ENCODE measurements around the gene GGT6.

The GGT6 gene

DNA sequence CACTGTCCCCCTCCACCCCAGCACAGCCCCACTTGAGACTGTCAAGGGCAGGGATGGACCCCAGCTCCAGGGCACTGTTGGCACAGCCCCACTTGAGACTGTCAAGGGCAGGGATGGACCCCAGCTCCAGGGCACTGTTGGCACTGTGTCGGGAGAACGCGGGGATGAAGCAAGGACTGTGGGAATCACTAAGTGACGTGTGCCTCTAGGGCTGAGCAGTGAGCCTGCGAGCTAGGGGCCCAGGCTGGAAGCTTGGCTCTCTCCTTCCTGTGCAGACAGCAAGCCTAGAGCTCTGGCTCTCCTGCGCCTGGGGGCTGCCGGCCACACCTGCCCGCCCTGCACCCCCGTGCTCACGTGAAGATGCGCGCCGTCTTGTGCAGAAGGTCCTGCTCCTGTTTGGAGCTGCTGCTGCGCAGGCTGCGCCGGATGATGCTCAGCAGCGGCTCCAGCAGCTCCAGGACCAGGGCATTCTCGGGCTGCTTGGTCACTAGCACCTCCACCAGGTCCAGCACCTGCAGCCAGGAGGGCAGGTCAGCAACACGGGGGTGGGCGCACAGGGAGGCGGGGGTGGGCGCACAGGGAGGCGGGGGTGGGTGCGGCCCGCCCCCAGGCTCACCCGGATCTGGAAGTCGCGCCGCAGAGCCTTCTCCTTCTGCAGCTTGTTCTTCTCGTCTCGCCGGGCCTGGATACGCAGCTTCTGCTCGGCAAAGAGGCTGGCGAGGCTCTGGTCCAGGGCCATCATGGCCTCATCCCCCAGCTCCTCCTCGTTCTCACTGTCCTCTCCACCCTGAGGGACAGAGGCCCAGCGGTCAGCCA lies 16.0 kb downstream of the GGT6 start:
- Histone ChIP-seq H3K4me3 (ENCODE audit: low read depth, low read length) (no peak overlapping the region), H3K27me3 (ENCODE audit: insufficient read depth, low read length) (no peaks in the 10 kb centered on the region), H3K27ac (ENCODE audit: low read depth, low read length) (no peak overlapping the region), H3K4me1 (ENCODE audit: control insufficient read depth, insufficient read depth, low read length, unreplicated experiment) (peaks cover 3% of the 10 kb centered on the region), H2AFZ (ENCODE audit: low read length, unreplicated experiment) (no peak overlapping the region), H3K79me2 (ENCODE audit: control insufficient read depth, insufficient read depth, low read length, unreplicated experiment) (no peaks in the 10 kb centered on the region), H3K36me3 (ENCODE audit: insufficient read depth, low read length) (0 out of 2 replicates have a peak, but pooled peaks cover 7% of the 10 kb centered on the region)

- Histone ChIP-seq H3K27me3 (ENCODE audit: insufficient read depth, low read length) (no peaks in the 10 kb centered on the region), H3K27ac (ENCODE audit: low read depth, low read length) (no peak overlapping the region), H3K36me3 (ENCODE audit: insufficient read depth, low read length) (0 out of 2 replicates have a peak, but pooled peaks cover 6% of the 10 kb centered on the region), H3K4me1 (ENCODE audit: control insufficient read depth, insufficient read depth, low read length, unreplicated experiment) (no peaks in the 10 kb centered on the region), H3K4me3 (ENCODE audit: low read depth, low read length) (no peak overlapping the region), H3K79me2 (ENCODE audit: control insufficient read depth, insufficient read depth, low read length, unreplicated experiment) (no peaks in the 10 kb centered on the region), H2AFZ (ENCODE audit: low read length, unreplicated experiment) (no peak overlapping the region)
These were observed 16.8 kb downstream of the GGT6 start for GRCh38 chr17:4543557-4544026.

- Histone ChIP-seq H3K4me1 (ENCODE audit: control insufficient read depth, insufficient read depth, low read length, unreplicated experiment) (peaks cover under 1% of the 10 kb centered on the region), H3K36me3 (ENCODE audit: insufficient read depth, low read length) (no peaks in the 10 kb centered on the region), H3K4me3 (ENCODE audit: low read depth, low read length) (no peak overlapping the region), H3K27me3 (ENCODE audit: insufficient read depth, low read length) (no peaks in the 10 kb centered on the region), H3K79me2 (ENCODE audit: control insufficient read depth, insufficient read depth, low read length, unreplicated experiment) (no peaks in the 10 kb centered on the region), H2AFZ (ENCODE audit: low read length, unreplicated experiment) (no peak overlapping the region), H3K27ac (ENCODE audit: low read depth, low read length) (no peak overlapping the region)
These were observed 17.6 kb downstream of the GGT6 start for GRCh38 chr17:4542726-4543191.

DNA sequence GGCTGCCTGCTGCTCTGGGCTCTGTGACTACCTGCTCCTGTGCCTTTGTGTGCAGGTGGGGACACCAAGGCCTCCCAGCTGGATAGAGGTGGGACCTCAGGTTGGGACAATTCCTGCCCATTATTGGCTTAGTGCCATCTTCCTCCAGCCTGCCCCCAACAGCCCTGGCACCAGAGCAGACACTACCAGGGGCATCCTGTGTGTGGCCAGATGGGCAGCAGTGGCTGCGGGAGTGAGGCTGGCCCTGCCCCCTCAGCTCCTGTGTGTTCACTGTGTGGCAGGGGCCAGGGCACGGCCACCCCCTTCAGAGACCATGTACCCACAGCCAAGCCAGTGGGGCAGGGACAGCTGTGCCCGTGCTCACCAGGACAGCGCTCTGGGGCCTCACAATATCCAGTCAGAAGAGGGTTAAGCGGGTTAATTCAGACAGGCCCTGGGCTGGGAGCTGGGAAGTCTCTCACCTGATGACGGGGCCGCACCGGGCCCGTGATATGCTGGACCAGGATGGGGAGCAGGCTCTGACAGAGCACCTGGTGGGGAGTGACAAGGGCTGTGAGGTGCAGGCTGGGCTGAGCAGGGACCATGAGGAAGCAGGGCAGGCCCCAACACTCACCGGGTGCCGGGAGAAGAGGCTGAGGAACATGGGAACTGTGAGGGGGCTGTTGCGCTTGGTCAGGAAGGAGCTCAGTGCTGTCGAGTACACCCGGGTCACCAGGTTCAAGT lies 18.2 kb downstream of the GGT6 start:
- Histone ChIP-seq H3K79me2 (ENCODE audit: control insufficient read depth, insufficient read depth, low read length, unreplicated experiment) (no peaks in the 10 kb centered on the region), H3K4me3 (ENCODE audit: low read depth, low read length) (no peak overlapping the region), H3K4me1 (ENCODE audit: control insufficient read depth, insufficient read depth, low read length, unreplicated experiment) (peaks cover 6% of the 10 kb centered on the region), H2AFZ (ENCODE audit: low read length, unreplicated experiment) (no peak overlapping the region), H3K27me3 (ENCODE audit: insufficient read depth, low read length) (no peaks in the 10 kb centered on the region), H3K27ac (ENCODE audit: low read depth, low read length) (no peak overlapping the region), H3K36me3 (ENCODE audit: insufficient read depth, low read length) (no peaks in the 10 kb centered on the region)

- Histone ChIP-seq H2AFZ (ENCODE audit: low read length, unreplicated experiment) (no peak overlapping the region), H3K27ac (ENCODE audit: low read depth, low read length) (no peak overlapping the region), H3K27me3 (ENCODE audit: insufficient read depth, low read length) (no peaks in the 10 kb centered on the region), H3K4me3 (ENCODE audit: low read depth, low read length) (no peak overlapping the region), H3K79me2 (ENCODE audit: control insufficient read depth, insufficient read depth, low read length, unreplicated experiment) (no peaks in the 10 kb centered on the region), H3K4me1 (ENCODE audit: control insufficient read depth, insufficient read depth, low read length, unreplicated experiment) (peaks cover 12% of the 10 kb centered on the region), H3K36me3 (ENCODE audit: insufficient read depth, low read length) (no peaks in the 10 kb centered on the region)
These were observed 18.9 kb downstream of the GGT6 start for GRCh38 chr17:4541328-4542002.

GRCh38 chr17:4540687-4541327 lies 19.6 kb downstream of the GGT6 start:
- Histone ChIP-seq H3K27ac (ENCODE audit: low read depth, low read length) (no peak overlapping the region), H3K27me3 (ENCODE audit: insufficient read depth, low read length) (no peaks in the 10 kb centered on the region), H3K36me3 (ENCODE audit: insufficient read depth, low read length) (no peaks in the 10 kb centered on the region), H2AFZ (ENCODE audit: low read length, unreplicated experiment) (no peak overlapping the region), H3K4me3 (ENCODE audit: low read depth, low read length) (no peak overlapping the region), H3K4me1 (ENCODE audit: control insufficient read depth, insufficient read depth, low read length, unreplicated experiment) (peaks cover 12% of the 10 kb centered on the region), H3K79me2 (ENCODE audit: control insufficient read depth, insufficient read depth, low read length, unreplicated experiment) (no peaks in the 10 kb centered on the region)

DNA sequence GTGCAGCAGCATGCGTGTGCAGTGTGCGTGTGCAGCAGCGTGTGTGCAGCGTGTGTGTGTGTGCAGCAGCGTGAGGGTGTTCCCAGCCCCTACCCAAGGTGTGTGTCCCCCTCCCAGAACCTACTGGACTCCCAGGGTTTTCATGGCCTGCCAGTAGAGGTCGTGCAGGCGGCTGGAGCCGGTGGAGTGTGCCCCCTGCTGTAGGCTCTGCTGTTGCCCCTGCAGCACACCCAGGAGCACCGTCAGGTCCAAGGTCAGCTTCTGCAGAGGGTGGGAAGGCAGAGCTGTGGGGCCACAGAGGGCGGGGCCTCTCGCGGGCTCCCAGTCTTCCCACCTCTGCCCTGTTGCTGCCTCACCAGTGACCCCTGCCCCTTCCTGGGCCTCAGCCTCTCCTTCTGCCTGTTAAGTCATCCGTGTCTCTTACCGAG lies 20.1 kb downstream of the GGT6 start:
- Histone ChIP-seq H3K27me3 (ENCODE audit: insufficient read depth, low read length) (no peaks in the 10 kb centered on the region), H3K4me3 (ENCODE audit: low read depth, low read length) (no peak overlapping the region), H3K27ac (ENCODE audit: low read depth, low read length) (no peak overlapping the region), H3K36me3 (ENCODE audit: insufficient read depth, low read length) (no peaks in the 10 kb centered on the region), H3K79me2 (ENCODE audit: control insufficient read depth, insufficient read depth, low read length, unreplicated experiment) (no peaks in the 10 kb centered on the region), H3K4me1 (ENCODE audit: control insufficient read depth, insufficient read depth, low read length, unreplicated experiment) (peaks cover 12% of the 10 kb centered on the region), H2AFZ (ENCODE audit: low read length, unreplicated experiment) (no peak overlapping the region)

- Histone ChIP-seq H3K36me3 (ENCODE audit: insufficient read depth, low read length) (no peaks in the 10 kb centered on the region), H3K27me3 (ENCODE audit: insufficient read depth, low read length) (no peaks in the 10 kb centered on the region)
These were observed 20.7 kb downstream of the GGT6 start for GRCh38 chr17:4539576-4540223.

GRCh38 chr17:4539025-4539424 lies 21.4 kb downstream of the GGT6 start:
- Histone ChIP-seq H3K27me3 (ENCODE audit: insufficient read depth, low read length) (no peaks in the 10 kb centered on the region), H2AFZ (ENCODE audit: low read length, unreplicated experiment) (no peak overlapping the region), H3K4me3 (ENCODE audit: low read depth, low read length) (no peak overlapping the region), H3K4me1 (ENCODE audit: control insufficient read depth, insufficient read depth, low read length, unreplicated experiment) (peaks cover 12% of the 10 kb centered on the region), H3K79me2 (ENCODE audit: control insufficient read depth, insufficient read depth, low read length, unreplicated experiment) (no peaks in the 10 kb centered on the region), H3K36me3 (ENCODE audit: insufficient read depth, low read length) (no peaks in the 10 kb centered on the region), H3K27ac (ENCODE audit: low read depth, low read length) (no peak overlapping the region)

More at GRCh38 chr17:4539576-4540223, 20.7 kb downstream of the GGT6 start:
- H3K4me1 ChIP-seq (ENCODE audit: control insufficient read depth, insufficient read depth, low read length, unreplicated experiment): peaks cover 12% of the 10 kb centered on the region
- no peak overlapping the region for H2AFZ ChIP-seq (ENCODE audit: low read length, unreplicated experiment)
- H3K79me2 ChIP-seq (ENCODE audit: control insufficient read depth, insufficient read depth, low read length, unreplicated experiment): no peaks in the 10 kb centered on the region
- H3K4me3 ChIP-seq (ENCODE audit: low read depth, low read length): no peak overlapping the region
- H3K27ac ChIP-seq (ENCODE audit: low read depth, low read length): no peak overlapping the region

Measured in ACC112 (cell line).